H1 (cell line): ENCODE measurements around the gene HDAC7. TPM values are rescaled to one million over a fixed set of nuclear protein-coding genes. Genes with fewer than 3 reads are reported as not detected.
"Not testable (repeated sequence)": the region's sequence is repeated elsewhere in the genome, so short reads cannot be mapped to it uniquely, and the experiment has no call there.

Experiments
- CTCF ChIA-PET: fragments of 300-600 bp; sonication (Branson Sonifier 250); formaldehyde crosslinking; loops from one replicate; lab custom pipeline; 2021; ENCODE audit not compliant: partially characterized antibody; lab: Charles Lee
- POLR2A ChIA-PET: fragments of 300-600 bp; sonication (Branson Sonifier 250); formaldehyde crosslinking; loops from one replicate; lab custom pipeline; 2021; ENCODE audit warnings: inconsistent platforms; ENCODE audit not compliant: partially characterized antibody; lab: Charles Lee
- DNase-seq, 2 experiments: peaks; one replicate each; pipeline versions ENCODE4 v3.0.0 to v3.0.0-alpha.2; 2010 to 2022; ENCODE audit warnings: low spot score in 2 of 2, low read depth in 1 of 2, mixed read lengths in 1 of 2
- FAIRE-seq: peaks from 2 replicates; lab custom pipeline; 2011; peaks lifted over from hg19 to GRCh38; lab: Jason Lieb, UNC
- H2AFZ ChIP-seq: 2 replicates; pipeline ENCODE4 v1.8.1; 2012; ENCODE audit warnings: low read length, inconsistent platforms
- H2AK5ac ChIP-seq: 2 replicates; pipeline ENCODE4 v1.6.1; 2013; ENCODE audit warnings: low read depth, low read length
- H2BK120ac ChIP-seq: replicated peaks from 2 replicates; pipeline ENCODE3; 2013; ENCODE audit warnings: low read depth, low read length, inconsistent platforms
- H2BK12ac ChIP-seq: 2 replicates; pipeline ENCODE4 v1.6.1; 2013; ENCODE audit warnings: low read depth, low read length
- H2BK15ac ChIP-seq: 2 replicates; pipeline ENCODE4 v1.6.1; 2013; ENCODE audit warnings: low read length
- H2BK20ac ChIP-seq: 2 replicates; pipeline ENCODE4 v1.6.1; 2013; ENCODE audit warnings: low read length
- H2BK5ac ChIP-seq: 2 replicates; pipeline ENCODE4 v1.6.1; 2013; ENCODE audit warnings: low read depth, low read length
- H3K14ac ChIP-seq: 2 replicates; pipeline ENCODE4 v1.6.1; 2013; ENCODE audit warnings: inconsistent platforms; ENCODE audit not compliant: insufficient read length
- H3K18ac ChIP-seq: 2 replicates; pipeline ENCODE4 v1.6.1; 2013; ENCODE audit warnings: low read length; ENCODE audit errors: extremely low read depth
- H3K23ac ChIP-seq: 2 replicates; pipeline ENCODE4 v1.6.1; 2013; ENCODE audit warnings: inconsistent platforms; ENCODE audit not compliant: insufficient read length
- H3K23me2 ChIP-seq: 2 replicates; pipeline ENCODE4 v1.6.1; 2013; ENCODE audit warnings: low read depth, low read length
- H3K27ac ChIP-seq: 2 replicates; pipeline ENCODE4 v1.6.1; 2011; ENCODE audit warnings: low read depth, low read length, inconsistent platforms
- H3K27me3 ChIP-seq, 4 experiments: replicated peaks in 1 of 4; 1 replicate in 1 of 4; 2 replicates in 3 of 4; pipeline versions ENCODE4 v1.6.1 to v1.8.1; 2011 to 2013; ENCODE audit warnings: low read length in 3 of 4, mild to moderate bottlenecking in 3 of 4, inconsistent platforms in 2 of 4, mixed read lengths in 2 of 4, moderate library complexity in 1 of 4; ENCODE audit not compliant: control insufficient read depth in 3 of 4, insufficient read depth in 3 of 4; ENCODE audit errors: extremely low read depth in 1 of 4
- H3K36me3 ChIP-seq, 4 experiments: 2 replicates each; pipeline versions ENCODE4 v1.6.1 to v1.8.1; 2011 to 2013; ENCODE audit warnings: mild to moderate bottlenecking in 4 of 4, low read length in 3 of 4, moderate library complexity in 2 of 4, control low read depth in 1 of 4, inconsistent platforms in 1 of 4; ENCODE audit not compliant: insufficient read depth in 4 of 4, control insufficient read depth in 2 of 4
- H3K4ac ChIP-seq: replicated peaks from 2 replicates; pipeline ENCODE3; 2013; ENCODE audit warnings: low read length, low read depth, mixed read lengths, inconsistent platforms; ENCODE audit not compliant: insufficient read length
- H3K4me1 ChIP-seq, 4 experiments: replicated peaks in 1 of 4; 1 replicate in 1 of 4; 2 replicates in 3 of 4; pipeline versions ENCODE4 v1.6.1 to v1.8.1; 2011 to 2013; ENCODE audit warnings: low read length in 3 of 4, inconsistent platforms in 2 of 4, mixed read lengths in 1 of 4; ENCODE audit not compliant: insufficient read depth in 4 of 4, control insufficient read depth in 3 of 4
- H3K4me2 ChIP-seq, 2 experiments: 2 replicates each; pipeline versions ENCODE4 v1.6.1 to v1.8.1; 2011 to 2013; ENCODE audit warnings: low read depth in 2 of 2, low read length in 2 of 2, control low read depth in 1 of 2, inconsistent platforms in 1 of 2, mild to moderate bottlenecking in 1 of 2; ENCODE audit not compliant: insufficient read depth in 1 of 2
- H3K4me3 ChIP-seq, 4 experiments: fragments of 200-600, 300-600 bp in 1 of 4; sonication (generic), shearing (Covaris generic), sonication (Bioruptor Twin) in 1 of 4; 2 replicates each; pipeline versions ENCODE4 v1.5.1 to v1.8.1; 2011 to 2016; ENCODE audit warnings: low read length in 4 of 4, low read depth in 3 of 4, control low read depth in 2 of 4, inconsistent platforms in 2 of 4, mild to moderate bottlenecking in 2 of 4, mixed read lengths in 1 of 4, moderate library complexity in 1 of 4; ENCODE audit not compliant: insufficient read depth in 2 of 4; ENCODE audit errors: extremely low read depth in 1 of 4
- H3K56ac ChIP-seq: replicated peaks from 2 replicates; pipeline ENCODE3; 2013; ENCODE audit warnings: low read depth, mild to moderate bottlenecking, mixed read lengths, low read length, inconsistent platforms; ENCODE audit not compliant: insufficient read length
- H3K79me1 ChIP-seq: 2 replicates; pipeline ENCODE4 v1.6.1; 2013; ENCODE audit warnings: low read depth, low read length, control low read depth
- H3K79me2 ChIP-seq, 2 experiments: 2 replicates each; pipeline versions ENCODE4 v1.6.1 to v1.8.1; 2012 to 2013; ENCODE audit warnings: low read length in 2 of 2, mild to moderate bottlenecking in 2 of 2, inconsistent platforms in 1 of 2; ENCODE audit not compliant: insufficient read depth in 2 of 2, control insufficient read depth in 1 of 2
- H3K9ac ChIP-seq, 4 experiments: replicated peaks in 1 of 4; 1 replicate in 1 of 4; 2 replicates in 3 of 4; pipeline versions ENCODE4 v1.6.1 to v1.8.1; 2011 to 2013; ENCODE audit warnings: low read depth in 3 of 4, low read length in 3 of 4, control low read depth in 2 of 4, mild to moderate bottlenecking in 2 of 4, moderate library complexity in 2 of 4, inconsistent platforms in 1 of 4; ENCODE audit errors: extremely low read depth in 1 of 4
- H3K9me3 ChIP-seq, 2 experiments: 2 replicates each; pipeline versions ENCODE4 v1.6.1 to v1.8.1; 2012 to 2013; ENCODE audit warnings: mild to moderate bottlenecking in 2 of 2, moderate library complexity in 2 of 2, control low read depth in 1 of 2, inconsistent platforms in 1 of 2, low read depth in 1 of 2, low read length in 1 of 2, mixed read lengths in 1 of 2; ENCODE audit not compliant: insufficient read depth in 2 of 2
- H4K20me1 ChIP-seq, 2 experiments: replicated peaks in 1 of 2; 2 replicates each; pipeline versions ENCODE3 to v1.8.1; 2011 to 2013; ENCODE audit warnings: inconsistent platforms in 2 of 2, low read length in 2 of 2, mild to moderate bottlenecking in 1 of 2; ENCODE audit not compliant: insufficient read depth in 2 of 2, control insufficient read depth in 1 of 2
- H4K5ac ChIP-seq: 2 replicates; pipeline ENCODE4 v1.6.1; 2013; ENCODE audit warnings: low read length, low read depth, mixed read lengths, inconsistent platforms; ENCODE audit not compliant: insufficient read length
- H4K8ac ChIP-seq: 2 replicates; pipeline ENCODE4 v1.8.0; 2013; ENCODE audit warnings: mild to moderate bottlenecking, moderate library complexity, low read length, inconsistent platforms; ENCODE audit not compliant: insufficient read depth; ENCODE audit errors: extremely low read depth
- H4K91ac ChIP-seq: replicated peaks from 2 replicates; pipeline ENCODE3; 2013; ENCODE audit warnings: low read length, mixed read lengths, inconsistent platforms; ENCODE audit not compliant: insufficient read length
- WGBS, 2 experiments: shearing (Covaris generic) in 1 of 2; methylation state at CpG; one replicate each; pipeline versions ENCODE4 v1.1.6 to v1.1.7; 2013 to 2015; ENCODE audit warnings: low lambda C conversion rate in 2 of 2, mixed read lengths in 2 of 2, inconsistent platforms in 1 of 2, low coverage in 1 of 2, missing lambda C conversion rate in 1 of 2; ENCODE audit not compliant: insufficient replicate concordance in 2 of 2, insufficient coverage in 1 of 2, insufficient read length in 1 of 2; ENCODE audit errors: extremely low coverage in 1 of 2, missing lambda C conversion rate in 1 of 2; 5-methylcytosine and 5-hydroxymethylcytosine counted together
- polyA plus RNA-seq, 7 experiments: library from polyadenylated mRNA; depleted of rRNA in 3 of 7; stranded (reverse) in 5 of 7; unstranded in 2 of 7; fragments of >200 nt in 5 of 7; fragments of 200-250 nt in 2 of 7; gene quantifications; 1 replicate in 5 of 7; 2 replicates in 1 of 7; 4 replicates in 1 of 7; pipeline versions ENCODE4 v1.2.1 to v1.2.3, GENCODE V29; 2011 to 2013; ENCODE audit warnings: missing spikeins in 2 of 7, mixed read lengths in 2 of 7
- total RNA-seq: library from RNA; stranded (reverse); fragmentation: NEBNext Ultra II Directional; extraction: Animal tissue kit (Norgen Biotek cat#: 25700); gene quantifications from 2 replicates; pipeline ENCODE4 v1.2.1, GENCODE V29; 2021

The HDAC7 gene
- total and polyA plus RNA-seq, 2 of the 8 experiments (the other 6 are each of a cell fraction or from before 2014, with no cell fraction given), result 25.5 to 84.9 TPM

- CTCF ChIA-PET, result interaction anchor here (0.7 to 58.8 kb wide), 4 partner anchors 14 to 372 kb away, joined by 4 to 2001 read pairs (median 80); no protein-coding TSS in a partner anchor
- H3K18ac ChIP-seq, H3K4ac ChIP-seq, H2AK5ac ChIP-seq, H3K23ac ChIP-seq, H3K4me2 ChIP-seq, FAIRE-seq, H3K9ac ChIP-seq, H3K56ac ChIP-seq, H3K23me2 ChIP-seq, H3K36me3 ChIP-seq, DNase-seq, H3K14ac ChIP-seq, H2BK12ac ChIP-seq, H2BK120ac ChIP-seq, H3K27ac ChIP-seq, H3K9me3 ChIP-seq, H2BK20ac ChIP-seq, H4K5ac ChIP-seq, H4K8ac ChIP-seq, H3K27me3 ChIP-seq, H3K4me3 ChIP-seq, H2AFZ ChIP-seq, H2BK15ac ChIP-seq: not testable (repeated sequence)
- Histone ChIP-seq H4K20me1 (peaks cover 2 to 19% of the 10 kb centered on the region in 2 experiments), H3K79me1 (peaks cover 10% of the 10 kb centered on the region), H2BK5ac (0 out of 2 replicates have a peak overlapping the region, but pooled peaks have one; percentile 90), H4K91ac (peak overlapping the region; percentile 18), H3K79me2 (peaks cover 4 to 74% of the 10 kb centered on the region in 2 experiments; a peak in 3 of 4 replicates), H3K4me1 (peaks cover 25 to 70% (median 56%) of the 10 kb centered on the region in 4 experiments)
- POLR2A ChIA-PET, result interaction anchor here (5.8 to 29.3 kb wide), 2 partner anchors 18 to 22 kb away, joined by 32 to 480 read pairs; no protein-coding TSS in a partner anchor
- WGBS, 2 experiments, result 93% methylated on average over 5 of the region's 5 CpGs; no CpG with 5 or more reads in 1 of the 2 experiments
Measured at GRCh38 chr12:47815447-47815846, 4.3 kb downstream of the HDAC7 start.
